Neural cell (in vitro differentiated cells): Measurements from ENCODE around the gene GALNT13. TPM values are rescaled to one million over a fixed set of nuclear protein-coding genes. Genes with fewer than 3 reads are reported as not detected.

Experiments used
- H2AFZ ChIP-seq: fragments of 200-600, 300-800 bp; sonication (generic), shearing (Covaris generic); 2 replicates; pipeline ENCODE4 v1.6.0; 2014; ENCODE audit warnings: low read depth, mild to moderate bottlenecking, antibody characterized with exemption, low read length, moderate library complexity
- H3F3A ChIP-seq: fragments of 200-600 bp; shearing (Covaris generic); 2 replicates; pipeline ENCODE4 v1.6.1; 2016; ENCODE audit warnings: mild to moderate bottlenecking, moderate library complexity, mixed read lengths, antibody characterized with exemption, low read length; ENCODE audit not compliant: insufficient read depth, poor library complexity, severe bottlenecking
- H3K27ac ChIP-seq: fragments of 200-600, 300-800 bp; sonication (generic), shearing (Covaris generic); 2 replicates; pipeline ENCODE4 v1.5.1; 2014; ENCODE audit warnings: mild to moderate bottlenecking, low read length, moderate library complexity
- H3K27me3 ChIP-seq: fragments of 300-800, 200-600 bp; sonication (generic), shearing (Covaris generic); 2 replicates; pipeline ENCODE4 v1.6.0; 2014; ENCODE audit warnings: mild to moderate bottlenecking, low read depth, low read length, moderate library complexity; ENCODE audit not compliant: insufficient read depth
- H3K36me3 ChIP-seq: fragments of 300-800, 200-600 bp; sonication (generic), shearing (Covaris generic); 2 replicates; pipeline ENCODE4 v1.5.1; 2014; ENCODE audit warnings: mild to moderate bottlenecking, antibody characterized with exemption, low read length, moderate library complexity; ENCODE audit not compliant: insufficient read depth
- H3K4me2 ChIP-seq: fragments of 300-800, 200-600 bp; sonication (generic), shearing (Covaris generic); 2 replicates; pipeline ENCODE4 v1.6.0; 2014; ENCODE audit warnings: mild to moderate bottlenecking, low read length
- H3K4me3 ChIP-seq: fragments of 300-800, 200-600 bp; sonication (generic), shearing (Covaris generic); 2 replicates; pipeline ENCODE4 v1.5.1; 2014; ENCODE audit warnings: mild to moderate bottlenecking, low read length, moderate library complexity
- H3K79me2 ChIP-seq: fragments of 200-600 bp; shearing (Covaris generic); replicated peaks from 2 replicates; pipeline ENCODE4 v1.6.0; 2014; ENCODE audit warnings: mild to moderate bottlenecking, low read length, moderate library complexity; ENCODE audit not compliant: insufficient read depth
- H3K9ac ChIP-seq: fragments of 300-800, 200-600 bp; sonication (generic), shearing (Covaris generic); 2 replicates; pipeline ENCODE4 v1.6.1; 2016; ENCODE audit warnings: mild to moderate bottlenecking, low read length, mixed read lengths
- H3K9me2 ChIP-seq: fragments of 200-600 bp; shearing (Covaris generic); 2 replicates; pipeline ENCODE4 v1.6.1; 2016; ENCODE audit warnings: mild to moderate bottlenecking, low read length, mixed read lengths; ENCODE audit not compliant: insufficient read depth
- H3K9me3 ChIP-seq: fragments of 200-600, 300-800 bp; sonication (generic), shearing (Covaris generic); 2 replicates; pipeline ENCODE4 v1.6.1; 2016; ENCODE audit warnings: mild to moderate bottlenecking, mixed run types, low read length, moderate library complexity, mixed read lengths
- H4K20me1 ChIP-seq: fragments of 200-600 bp; shearing (Covaris generic); 2 replicates; pipeline ENCODE4 v1.6.1; 2016; ENCODE audit warnings: mild to moderate bottlenecking, mixed run types; ENCODE audit not compliant: insufficient read depth
- EP300 ChIP-seq: fragments of 450-650 bp; conservative IDR thresholded peaks from 2 replicates; pipeline ENCODE4 v1.6.1; 2014; ENCODE audit warnings: antibody characterized with exemption, mild to moderate bottlenecking, moderate library complexity; ENCODE audit not compliant: poor library complexity, severe bottlenecking
- EZH2 ChIP-seq: fragments of 200-600, 300-800 bp; shearing (Covaris generic), sonication (generic); IDR thresholded peaks from 2 replicates; pipeline ENCODE4 v1.6.1; 2014; ENCODE audit warnings: antibody characterized with exemption, low read length, borderline replicate concordance, mild to moderate bottlenecking; ENCODE audit not compliant: insufficient read depth, poor library complexity, severe bottlenecking
- MXI1 ChIP-seq: fragments of 450-650 bp; conservative IDR thresholded peaks from 2 replicates; pipeline ENCODE4 v1.6.1; 2014; ENCODE audit warnings: antibody characterized with exemption, mild to moderate bottlenecking; ENCODE audit not compliant: poor library complexity, severe bottlenecking
- POLR2AphosphoS5 ChIP-seq: IDR thresholded peaks from 2 replicates; pipeline ENCODE4 v1.6.1; 2012
- RAD21 ChIP-seq: fragments of 450-650 bp; conservative IDR thresholded peaks from 2 replicates; pipeline ENCODE4 v1.6.1; 2014; ENCODE audit warnings: antibody characterized with exemption, mild to moderate bottlenecking, moderate library complexity
- SMC3 ChIP-seq: fragments of 450-650 bp; conservative IDR thresholded peaks from 2 replicates; pipeline ENCODE4 v1.6.1; 2014; ENCODE audit warnings: antibody characterized with exemption, mild to moderate bottlenecking, moderate library complexity; ENCODE audit not compliant: poor library complexity
- TAF1 ChIP-seq: IDR thresholded peaks from 2 replicates; pipeline ENCODE4 v1.6.1; 2012; ENCODE audit warnings: low read depth
- polyA plus RNA-seq: library from polyadenylated mRNA; depleted of rRNA; stranded (reverse); fragments of >200 nt; gene quantifications from 2 replicates; pipeline ENCODE4 v1.2.3, GENCODE V29; 2014
- TF ChIP-seq, protein P1 (sequence below): IDR thresholded peaks from 2 replicates; pipeline ENCODE4 v1.6.1; 2012; ENCODE audit warnings: borderline replicate concordance
- TF ChIP-seq, protein P2 (sequence below): fragments of 450-650 bp; IDR thresholded peaks from 2 replicates; pipeline ENCODE4 v1.5.1; 2014; ENCODE audit warnings: antibody characterized with exemption, mild to moderate bottlenecking, moderate library complexity; ENCODE audit not compliant: poor library complexity, severe bottlenecking

GALNT13 gene
- polyA plus RNA-seq, 1 donor from 2014 or later, result 12.4 TPM

DNA sequence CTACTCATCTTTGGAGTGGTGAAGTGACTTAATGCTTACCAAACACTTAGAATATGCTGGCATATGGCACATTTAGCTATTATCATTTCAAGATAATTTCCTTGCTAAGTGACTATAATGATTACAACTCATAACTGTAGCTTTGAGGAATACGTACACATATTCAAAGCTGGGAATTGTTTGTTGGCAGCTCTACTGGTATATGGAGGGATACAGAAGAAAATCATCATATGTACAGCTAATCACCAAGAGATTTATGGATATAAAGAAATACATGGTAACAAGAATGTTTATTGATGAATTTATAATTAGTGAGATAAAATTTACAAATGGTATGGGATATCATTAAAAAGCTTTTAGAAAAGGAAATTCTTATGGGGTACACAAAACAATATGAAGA, 207.2 kb downstream of the GALNT13 start:
- H2AFZ ChIP-seq, result no peak overlapping the region
- no peaks in the 10 kb centered on the region for H3K36me3 ChIP-seq
- H3K4me3 ChIP-seq, result no peak overlapping the region
- no peaks in the 10 kb centered on the region for H3K9me2 ChIP-seq
- no peaks in the 10 kb centered on the region for H4K20me1 ChIP-seq
- H3K79me2 ChIP-seq, result no peaks in the 10 kb centered on the region
- no peak overlapping the region for H3K27ac ChIP-seq
- no peaks in the 10 kb centered on the region for H3K27me3 ChIP-seq
- H3K9me3 ChIP-seq, result no peaks in the 10 kb centered on the region
- H3F3A ChIP-seq, result no peaks in the 10 kb centered on the region
- TF ChIP-seq, protein P1, sequence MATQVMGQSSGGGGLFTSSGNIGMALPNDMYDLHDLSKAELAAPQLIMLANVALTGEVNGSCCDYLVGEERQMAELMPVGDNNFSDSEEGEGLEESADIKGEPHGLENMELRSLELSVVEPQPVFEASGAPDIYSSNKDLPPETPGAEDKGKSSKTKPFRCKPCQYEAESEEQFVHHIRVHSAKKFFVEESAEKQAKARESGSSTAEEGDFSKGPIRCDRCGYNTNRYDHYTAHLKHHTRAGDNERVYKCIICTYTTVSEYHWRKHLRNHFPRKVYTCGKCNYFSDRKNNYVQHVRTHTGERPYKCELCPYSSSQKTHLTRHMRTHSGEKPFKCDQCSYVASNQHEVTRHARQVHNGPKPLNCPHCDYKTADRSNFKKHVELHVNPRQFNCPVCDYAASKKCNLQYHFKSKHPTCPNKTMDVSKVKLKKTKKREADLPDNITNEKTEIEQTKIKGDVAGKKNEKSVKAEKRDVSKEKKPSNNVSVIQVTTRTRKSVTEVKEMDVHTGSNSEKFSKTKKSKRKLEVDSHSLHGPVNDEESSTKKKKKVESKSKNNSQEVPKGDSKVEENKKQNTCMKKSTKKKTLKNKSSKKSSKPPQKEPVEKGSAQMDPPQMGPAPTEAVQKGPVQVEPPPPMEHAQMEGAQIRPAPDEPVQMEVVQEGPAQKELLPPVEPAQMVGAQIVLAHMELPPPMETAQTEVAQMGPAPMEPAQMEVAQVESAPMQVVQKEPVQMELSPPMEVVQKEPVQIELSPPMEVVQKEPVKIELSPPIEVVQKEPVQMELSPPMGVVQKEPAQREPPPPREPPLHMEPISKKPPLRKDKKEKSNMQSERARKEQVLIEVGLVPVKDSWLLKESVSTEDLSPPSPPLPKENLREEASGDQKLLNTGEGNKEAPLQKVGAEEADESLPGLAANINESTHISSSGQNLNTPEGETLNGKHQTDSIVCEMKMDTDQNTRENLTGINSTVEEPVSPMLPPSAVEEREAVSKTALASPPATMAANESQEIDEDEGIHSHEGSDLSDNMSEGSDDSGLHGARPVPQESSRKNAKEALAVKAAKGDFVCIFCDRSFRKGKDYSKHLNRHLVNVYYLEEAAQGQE, result no peak
- TF ChIP-seq, protein P2, sequence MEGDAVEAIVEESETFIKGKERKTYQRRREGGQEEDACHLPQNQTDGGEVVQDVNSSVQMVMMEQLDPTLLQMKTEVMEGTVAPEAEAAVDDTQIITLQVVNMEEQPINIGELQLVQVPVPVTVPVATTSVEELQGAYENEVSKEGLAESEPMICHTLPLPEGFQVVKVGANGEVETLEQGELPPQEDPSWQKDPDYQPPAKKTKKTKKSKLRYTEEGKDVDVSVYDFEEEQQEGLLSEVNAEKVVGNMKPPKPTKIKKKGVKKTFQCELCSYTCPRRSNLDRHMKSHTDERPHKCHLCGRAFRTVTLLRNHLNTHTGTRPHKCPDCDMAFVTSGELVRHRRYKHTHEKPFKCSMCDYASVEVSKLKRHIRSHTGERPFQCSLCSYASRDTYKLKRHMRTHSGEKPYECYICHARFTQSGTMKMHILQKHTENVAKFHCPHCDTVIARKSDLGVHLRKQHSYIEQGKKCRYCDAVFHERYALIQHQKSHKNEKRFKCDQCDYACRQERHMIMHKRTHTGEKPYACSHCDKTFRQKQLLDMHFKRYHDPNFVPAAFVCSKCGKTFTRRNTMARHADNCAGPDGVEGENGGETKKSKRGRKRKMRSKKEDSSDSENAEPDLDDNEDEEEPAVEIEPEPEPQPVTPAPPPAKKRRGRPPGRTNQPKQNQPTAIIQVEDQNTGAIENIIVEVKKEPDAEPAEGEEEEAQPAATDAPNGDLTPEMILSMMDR, result no peak
- TF ChIP-seq POLR2AphosphoS5 (no peak), RAD21 (no peak), TAF1 (no peak), EP300 (no peak), EZH2 (no peak), MXI1 (no peak)
- no peak overlapping the region for H3K9ac ChIP-seq
- no peak overlapping the region for H3K4me2 ChIP-seq

DNA sequence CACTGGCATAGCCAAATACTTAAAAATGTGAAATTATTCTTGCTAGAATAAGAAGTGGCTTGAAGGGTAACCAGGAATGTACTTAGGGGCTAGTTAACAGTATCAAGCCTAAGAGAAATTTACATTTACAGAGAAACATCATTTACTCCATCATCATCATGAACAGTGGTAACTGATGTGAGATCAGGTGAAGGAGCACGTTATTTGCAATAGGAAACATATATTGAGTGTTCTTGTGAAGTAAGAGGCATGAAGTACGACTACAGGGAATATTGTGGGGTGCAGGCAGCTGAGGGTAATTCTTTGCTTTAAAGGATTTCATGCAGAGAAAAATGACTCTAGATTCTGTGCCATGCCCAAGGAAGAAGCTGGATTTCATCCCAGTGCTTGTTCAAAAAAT, 220.8 kb downstream of the GALNT13 start:
- H3K4me2 ChIP-seq, result no peak overlapping the region
- H3F3A ChIP-seq, result no peaks in the 10 kb centered on the region
- H3K9ac ChIP-seq, result no peak overlapping the region
- no peaks in the 10 kb centered on the region for H3K9me2 ChIP-seq
- TF ChIP-seq, protein P2, result no peak
- TF ChIP-seq TAF1 (no peak), EP300 (no peak), MXI1 (no peak), EZH2 (no peak), RAD21 (no peak), SMC3 (no peak), POLR2AphosphoS5 (no peak)
- TF ChIP-seq, protein P1, result no peak
- H3K36me3 ChIP-seq, result no peaks in the 10 kb centered on the region
- H3K4me3 ChIP-seq, result no peak overlapping the region
- H3K27me3 ChIP-seq, result no peaks in the 10 kb centered on the region
- no peaks in the 10 kb centered on the region for H3K79me2 ChIP-seq
- H4K20me1 ChIP-seq, result no peaks in the 10 kb centered on the region
- H2AFZ ChIP-seq, result no peak overlapping the region
- H3K27ac ChIP-seq, result no peak overlapping the region
- no peaks in the 10 kb centered on the region for H3K9me3 ChIP-seq
